ENCODE data around the gene FHDC1.

Gene FHDC1

DNA sequence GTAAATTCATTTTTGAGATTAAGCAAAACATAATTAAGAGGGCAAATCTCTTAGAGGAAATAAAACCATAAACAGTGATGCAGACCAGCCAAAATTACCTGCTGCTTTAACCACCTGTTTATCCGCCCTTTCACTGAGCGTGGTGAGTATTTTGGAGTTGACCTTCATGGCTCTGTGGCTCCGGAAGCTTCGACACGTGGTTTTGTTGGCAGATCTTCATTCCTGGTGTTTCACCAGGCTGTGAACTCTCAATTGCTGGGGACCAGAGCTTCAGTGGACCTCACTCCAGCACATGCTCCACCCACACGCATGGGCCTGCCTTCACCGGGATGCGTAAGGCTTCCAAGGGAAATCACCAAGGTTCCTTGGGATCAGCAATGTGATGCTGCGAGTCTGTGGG, 83.8 kb downstream of the FHDC1 start:
- TF ChIP-seq POLR2AphosphoS5 (IDR thresholded peaks at IDR 0.05; ENCODE audit: low read depth, low read length) (no peak), POLR2A (IDR thresholded peaks at IDR 0.05; ENCODE audit: low read depth, low read length) (no peak), TAF1 (IDR thresholded peaks at IDR 0.05; ENCODE audit: borderline replicate concordance, low read depth, low read length) (no peak)
- no peak for DNase-seq (ENCODE audit: insufficient read length)
- FAIRE-seq, result no peak

DNA sequence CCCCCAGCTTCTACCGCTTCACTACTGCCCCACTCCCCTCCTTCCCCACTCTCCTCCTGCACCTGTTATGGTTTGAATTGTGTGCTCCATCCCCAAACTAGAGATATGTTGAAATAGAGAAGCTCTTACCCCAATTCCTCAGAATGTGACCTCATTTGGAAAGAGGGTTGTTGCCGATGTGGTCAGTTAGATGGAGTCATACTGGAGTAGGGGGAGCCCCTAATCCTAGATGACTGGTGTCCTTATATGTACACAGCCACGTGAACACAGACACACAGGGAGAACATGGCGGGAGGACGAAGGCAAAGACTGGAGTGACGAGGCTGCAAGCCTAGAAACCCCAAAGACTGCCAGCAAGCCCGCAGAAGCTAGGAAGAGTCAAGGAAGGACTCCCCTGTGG, 84.3 kb downstream of the FHDC1 start:
- no peak for TF ChIP-seq POLR2AphosphoS5 (IDR thresholded peaks at IDR 0.05; ENCODE audit: low read depth, low read length)
- no peak for TF ChIP-seq TAF1 (IDR thresholded peaks at IDR 0.05; ENCODE audit: borderline replicate concordance, low read depth, low read length)
- TF ChIP-seq POLR2A (IDR thresholded peaks at IDR 0.05; ENCODE audit: low read depth, low read length), result no peak
- FAIRE-seq, result no peak
- DNase-seq (ENCODE audit: insufficient read length), result no peak

DNA sequence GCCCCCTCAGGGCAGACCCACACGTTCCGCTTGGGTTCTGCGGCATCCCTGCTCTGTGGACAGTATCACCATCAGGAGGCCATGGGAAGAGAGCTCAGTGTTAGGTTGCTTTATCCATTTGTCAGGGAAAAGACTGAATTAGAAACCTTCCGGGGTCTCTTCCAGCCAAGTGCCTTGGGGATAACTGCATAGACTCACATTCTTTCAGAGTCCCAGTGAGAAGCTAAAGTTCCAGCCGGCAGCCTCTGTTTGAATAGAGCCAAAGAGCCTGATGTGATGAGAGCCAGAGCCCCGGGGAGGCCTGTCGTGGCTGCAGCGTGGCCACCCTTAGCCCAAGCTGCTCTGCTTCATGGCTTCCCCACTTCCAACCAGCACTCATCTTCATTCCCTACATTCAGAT, 85.2 kb downstream of the FHDC1 start:
- no peak for TF ChIP-seq TAF1 (IDR thresholded peaks at IDR 0.05; ENCODE audit: borderline replicate concordance, low read depth, low read length)
- no peak for TF ChIP-seq POLR2AphosphoS5 (IDR thresholded peaks at IDR 0.05; ENCODE audit: low read depth, low read length)
- TF ChIP-seq POLR2A (IDR thresholded peaks at IDR 0.05; ENCODE audit: low read depth, low read length), result no peak
- no peak for FAIRE-seq
- no peak for DNase-seq (ENCODE audit: insufficient read length)

DNA sequence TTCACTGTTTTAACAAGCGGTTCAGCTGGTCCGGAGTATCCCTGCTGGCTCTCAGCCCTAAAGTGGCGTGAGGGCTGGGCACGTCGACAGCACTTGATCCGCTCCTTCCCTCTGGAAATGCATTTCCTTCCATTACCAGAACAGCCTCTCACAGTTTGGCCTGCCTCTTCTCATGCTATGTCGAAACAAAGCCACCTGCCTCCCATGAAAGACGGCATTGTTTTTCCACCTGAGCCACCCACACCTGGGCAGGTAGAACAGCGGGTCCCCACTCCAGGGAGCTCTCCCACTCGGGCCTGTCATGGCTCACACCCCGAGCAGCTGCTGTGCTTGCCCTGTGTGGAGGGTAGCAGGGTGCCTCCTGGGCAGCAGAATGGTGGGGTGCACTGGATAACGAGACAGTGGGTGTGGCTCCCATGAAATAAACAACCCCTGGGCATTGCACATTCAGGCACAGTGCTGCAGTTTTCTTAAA, 86.2 kb downstream of the FHDC1 start:
- DNase-seq (ENCODE audit: insufficient read length) (no peak), FAIRE-seq (no peak)
- TF ChIP-seq POLR2AphosphoS5 (IDR thresholded peaks at IDR 0.05; ENCODE audit: low read depth, low read length), result no peak
- TF ChIP-seq TAF1 (IDR thresholded peaks at IDR 0.05; ENCODE audit: borderline replicate concordance, low read depth, low read length), result no peak
- no peak for TF ChIP-seq POLR2A (IDR thresholded peaks at IDR 0.05; ENCODE audit: low read depth, low read length)

DNA sequence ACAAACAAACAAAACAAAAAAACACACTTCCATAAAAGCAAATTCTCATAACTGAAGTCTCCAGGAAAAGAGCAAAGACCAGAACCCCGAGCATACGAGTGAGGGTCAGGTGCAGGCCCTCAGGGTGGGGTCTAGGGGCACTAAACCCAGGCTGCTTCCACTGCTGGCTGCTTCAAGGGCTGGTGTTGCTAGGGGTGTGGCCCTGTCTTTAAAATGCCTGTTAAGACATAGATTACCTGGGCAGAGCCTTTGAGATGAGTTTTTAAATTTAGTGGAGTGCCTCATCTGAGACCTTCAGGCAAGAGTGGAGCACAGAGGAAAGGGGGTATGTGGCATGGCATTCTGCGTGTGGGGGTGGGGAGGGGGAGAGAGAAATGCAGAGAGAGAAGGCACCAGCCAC, 87.0 kb downstream of the FHDC1 start:
- no peak for TF ChIP-seq POLR2A (IDR thresholded peaks at IDR 0.05; ENCODE audit: low read depth, low read length)
- TF ChIP-seq POLR2AphosphoS5 (IDR thresholded peaks at IDR 0.05; ENCODE audit: low read depth, low read length), result no peak
- no peak for TF ChIP-seq TAF1 (IDR thresholded peaks at IDR 0.05; ENCODE audit: borderline replicate concordance, low read depth, low read length)
- FAIRE-seq (no peak), DNase-seq (ENCODE audit: insufficient read length) (no peak)

DNA sequence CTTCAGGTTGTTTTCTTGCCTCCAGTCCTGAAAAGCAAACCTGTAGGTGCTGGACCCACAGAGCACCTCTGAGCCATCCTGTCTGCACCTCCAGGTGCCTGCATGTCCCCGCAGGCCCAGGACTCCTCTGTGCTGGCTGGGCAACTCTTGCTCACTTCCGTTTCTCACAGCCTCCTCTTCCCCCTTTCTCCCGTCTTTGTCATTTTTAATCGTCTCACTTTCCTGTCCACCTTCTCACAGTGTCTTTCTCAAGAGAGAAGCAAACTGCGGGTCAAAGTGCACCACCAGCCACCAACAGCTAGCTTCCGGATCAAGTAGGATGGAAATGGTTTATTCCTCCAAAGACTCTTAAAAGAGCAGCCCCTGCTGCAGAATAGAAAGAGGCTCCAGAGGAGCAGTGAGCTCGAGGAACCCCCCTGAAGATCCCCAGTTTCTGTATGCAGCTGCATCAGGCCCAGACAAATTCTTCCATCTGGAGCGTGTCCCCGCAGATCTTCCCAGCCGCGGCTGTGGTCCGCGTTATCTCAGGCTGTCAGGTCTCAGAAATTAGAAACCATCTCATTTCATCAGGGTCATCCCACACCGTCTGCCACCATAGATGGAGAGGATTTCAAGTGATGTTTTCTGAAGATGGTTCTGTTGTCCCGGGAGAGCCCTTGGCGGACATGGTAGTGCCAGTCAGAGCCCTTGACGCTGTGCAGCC, 87.7 kb downstream of the FHDC1 start:
- no peak for FAIRE-seq
- TF ChIP-seq TAF1 (IDR thresholded peaks at IDR 0.05; ENCODE audit: borderline replicate concordance, low read depth, low read length) (no peak), POLR2A (IDR thresholded peaks at IDR 0.05; ENCODE audit: low read depth, low read length) (no peak), POLR2AphosphoS5 (IDR thresholded peaks at IDR 0.05; ENCODE audit: low read depth, low read length) (no peak)
- no peak for DNase-seq (ENCODE audit: insufficient read length)

DNA sequence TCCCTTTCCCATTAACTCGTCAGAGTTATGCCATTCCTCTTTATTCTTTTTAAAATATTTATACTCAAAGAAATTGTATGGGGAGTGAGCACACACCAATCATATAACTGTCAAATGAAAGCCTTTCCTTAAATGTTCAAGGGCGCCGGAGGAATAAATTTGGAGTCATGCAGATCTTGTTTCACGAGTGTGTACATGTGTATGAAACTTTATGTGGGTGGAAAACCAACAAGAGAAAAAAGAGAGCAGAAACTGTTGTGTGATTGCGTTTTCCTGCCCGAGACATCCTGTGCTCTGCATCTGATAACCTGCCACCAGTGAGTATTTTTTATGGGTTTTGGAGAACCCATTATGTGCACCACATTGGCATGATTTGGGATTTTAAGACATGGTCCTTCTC, 88.3 kb downstream of the FHDC1 start:
- FAIRE-seq (no peak), DNase-seq (ENCODE audit: insufficient read length) (no peak)
- no peak for TF ChIP-seq TAF1 (IDR thresholded peaks at IDR 0.05; ENCODE audit: borderline replicate concordance, low read depth, low read length)

DNA sequence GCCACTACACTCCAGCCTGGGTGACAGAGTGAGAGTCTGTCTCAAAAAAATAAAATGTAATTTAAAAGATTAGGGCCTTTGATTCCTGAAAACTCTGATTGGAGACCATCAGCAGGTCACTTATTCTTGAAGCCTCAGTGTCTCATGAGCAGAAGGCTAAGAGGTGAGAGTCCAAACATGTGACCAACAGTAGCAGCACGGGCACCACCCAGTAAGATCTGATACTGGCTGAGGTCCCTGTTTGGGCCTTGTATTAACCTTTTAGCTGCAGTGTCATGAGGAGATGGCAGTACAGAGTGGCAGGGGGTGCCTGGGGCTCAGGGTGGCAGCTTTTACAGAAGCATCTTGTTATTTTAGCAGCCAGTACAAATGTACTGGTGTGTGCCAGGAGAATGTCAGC, 89.3 kb downstream of the FHDC1 start:
- FAIRE-seq (no peak), DNase-seq (ENCODE audit: insufficient read length) (no peak)
- TF ChIP-seq POLR2A (IDR thresholded peaks at IDR 0.05; ENCODE audit: low read depth, low read length) (no peak), POLR2AphosphoS5 (IDR thresholded peaks at IDR 0.05; ENCODE audit: low read depth, low read length) (no peak), TAF1 (IDR thresholded peaks at IDR 0.05; ENCODE audit: borderline replicate concordance, low read depth, low read length) (no peak)

DNA sequence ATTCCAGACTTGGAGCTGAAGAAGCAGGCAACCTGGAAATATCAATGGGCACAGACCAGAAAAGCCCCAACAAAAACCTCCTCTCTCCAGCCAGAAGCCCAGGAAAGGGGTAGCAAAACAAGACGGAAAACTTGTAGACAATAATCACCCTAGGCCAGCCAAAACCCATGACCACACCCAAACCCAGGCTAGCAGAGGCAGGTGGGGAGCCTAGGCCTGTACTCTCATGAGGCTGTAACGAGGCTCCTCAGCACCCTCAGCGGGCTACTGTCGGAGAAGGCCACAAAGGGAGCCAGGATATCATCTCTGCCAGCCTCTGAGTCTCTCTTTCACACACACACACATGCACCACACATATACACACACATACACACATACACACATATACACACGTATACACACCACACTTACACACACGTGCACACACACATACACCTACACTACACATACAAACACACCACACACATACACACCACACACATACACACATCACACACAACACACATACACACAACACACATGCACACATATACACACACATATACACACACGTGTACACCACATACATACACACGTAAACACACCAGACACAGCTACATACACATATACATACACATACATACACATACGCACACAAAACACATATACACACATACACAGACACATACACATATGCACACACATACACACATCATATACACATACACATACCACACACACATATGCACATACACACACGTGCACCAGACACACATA, 90.6 kb downstream of the FHDC1 start:
- no peak for DNase-seq (ENCODE audit: insufficient read length)
- peak; percentile 60 for FAIRE-seq
- TF ChIP-seq POLR2A (IDR thresholded peaks at IDR 0.05; ENCODE audit: low read depth, low read length) (no peak), POLR2AphosphoS5 (IDR thresholded peaks at IDR 0.05; ENCODE audit: low read depth, low read length) (no peak), TAF1 (IDR thresholded peaks at IDR 0.05; ENCODE audit: borderline replicate concordance, low read depth, low read length) (no peak)

DNA sequence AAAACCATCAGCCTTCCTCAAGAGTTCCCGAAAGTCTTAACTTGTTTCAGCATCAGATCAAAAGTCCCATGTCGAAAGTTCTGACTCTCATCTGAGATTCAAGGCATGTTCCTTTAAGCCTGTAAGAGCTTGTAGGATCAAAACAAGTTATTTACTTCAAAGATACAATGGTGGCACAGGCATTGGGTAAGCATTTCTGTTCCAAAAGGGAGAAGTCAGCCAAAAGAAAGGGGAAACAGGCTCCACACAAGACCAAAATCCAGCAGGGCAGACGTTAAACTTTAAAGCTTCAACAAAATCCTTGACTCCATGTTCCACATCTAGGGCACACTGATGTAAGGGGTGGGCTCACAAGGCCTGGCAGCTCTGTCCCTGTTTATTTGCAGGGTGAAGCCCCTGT, 91.7 kb downstream of the FHDC1 start:
- TF ChIP-seq TAF1 (IDR thresholded peaks at IDR 0.05; ENCODE audit: borderline replicate concordance, low read depth, low read length) (no peak), POLR2A (IDR thresholded peaks at IDR 0.05; ENCODE audit: low read depth, low read length) (no peak), POLR2AphosphoS5 (IDR thresholded peaks at IDR 0.05; ENCODE audit: low read depth, low read length) (no peak)
- no peak for FAIRE-seq
- no peak for DNase-seq (ENCODE audit: insufficient read length)

DNA sequence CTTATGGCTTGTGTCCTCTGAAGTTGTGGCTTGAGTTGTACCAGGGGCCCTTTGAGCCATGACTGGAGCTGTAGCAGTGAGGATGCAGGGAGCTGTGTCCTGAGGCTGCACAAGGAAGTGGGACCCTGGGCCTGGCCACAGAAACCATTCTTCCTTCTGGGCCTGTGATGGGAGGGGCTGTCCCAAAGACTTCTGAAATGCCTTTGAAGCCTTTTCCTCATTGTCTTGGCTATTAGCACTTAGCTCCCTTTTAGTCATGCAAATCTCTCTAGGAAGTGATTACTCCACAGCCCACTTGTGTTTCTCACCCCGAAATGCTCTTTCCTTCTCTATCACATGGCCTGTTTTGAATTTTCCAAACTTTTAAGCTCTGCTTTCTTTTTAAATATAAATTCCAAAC, 92.4 kb downstream of the FHDC1 start:
- no peak for DNase-seq (ENCODE audit: insufficient read length)
- FAIRE-seq, result no peak
- no peak for TF ChIP-seq TAF1 (IDR thresholded peaks at IDR 0.05; ENCODE audit: borderline replicate concordance, low read depth, low read length)
- no peak for TF ChIP-seq POLR2AphosphoS5 (IDR thresholded peaks at IDR 0.05; ENCODE audit: low read depth, low read length)
